CD4-positive, alpha-beta T cell (primary cell): ENCODE results near the gene CYP26A1. TPM values are rescaled to one million over a fixed set of nuclear protein-coding genes. Genes with fewer than 3 reads are reported as not detected.

Experiments used
- ATAC-seq: fragments of 200-7000 bp; cut with Tn5 transposase; one replicate; pipeline ENCODE4 v1.10.0; 2022; ENCODE audit warnings: mild to moderate bottlenecking; ENCODE audit not compliant: poor library complexity
- CTCF ChIA-PET: fragments of 350-600 bp; sonication (Branson Sonifier 250); formaldehyde crosslinking; loops from one replicate; lab custom pipeline; 2021; ENCODE audit warnings: antibody characterized with exemption, inconsistent platforms; lab: Charles Lee
- POLR2A ChIA-PET: fragments of 350-600 bp; sonication (Branson Sonifier 250); formaldehyde crosslinking; loops from one replicate; lab custom pipeline; 2021; ENCODE audit warnings: antibody characterized with exemption, inconsistent platforms; lab: Charles Lee
- DNase-seq, 14 experiments: peaks; one replicate each; pipeline ENCODE4 v3.0.0-alpha.2; 2013 to 2020; ENCODE audit warnings: mixed read lengths in 2 of 14
- H3K27ac ChIP-seq, 2 donors: one replicate each; pipeline versions ENCODE4 v1.5.1 to v1.7.0; 2013; ENCODE audit warnings: low read length in 2 of 2, low read depth in 1 of 2, mild to moderate bottlenecking in 1 of 2
- H3K27me3 ChIP-seq, 2 experiments: 1 replicate in 1 of 2; 2 replicates in 1 of 2; pipeline versions ENCODE4 v1.6.1 to v1.7.0; 2013; ENCODE audit warnings: low read length in 2 of 2, control low read depth in 1 of 2, mild to moderate bottlenecking in 1 of 2, moderate library complexity in 1 of 2; ENCODE audit not compliant: insufficient read depth in 2 of 2, control insufficient read depth in 1 of 2
- H3K36me3 ChIP-seq: one replicate; pipeline ENCODE4 v1.6.1; 2013; ENCODE audit warnings: low read length, control low read depth; ENCODE audit not compliant: insufficient read depth
- H3K4me1 ChIP-seq: one replicate; pipeline ENCODE4 v1.6.1; 2013; ENCODE audit warnings: low read length, control low read depth; ENCODE audit not compliant: insufficient read depth
- H3K4me3 ChIP-seq: one replicate; pipeline ENCODE4 v1.5.1; 2013; ENCODE audit warnings: mild to moderate bottlenecking, low read length, moderate library complexity
- H3K9me3 ChIP-seq, 2 experiments: 1 replicate in 1 of 2; 2 replicates in 1 of 2; pipeline versions ENCODE4 v1.6.1 to v1.7.0; 2013; ENCODE audit warnings: low read length in 2 of 2, mild to moderate bottlenecking in 2 of 2, control low read depth in 1 of 2, moderate library complexity in 1 of 2; ENCODE audit not compliant: control insufficient read depth in 1 of 2, insufficient read depth in 1 of 2
- H3K27ac Mint-ChIP-seq: one replicate; pipeline ENCODE4 v1.8.0; 2020; ENCODE audit warnings: mixed read lengths
- H3K27me3 Mint-ChIP-seq: one replicate; pipeline ENCODE4 v1.8.0; 2021; ENCODE audit warnings: mixed read lengths
- H3K36me3 Mint-ChIP-seq: one replicate; pipeline ENCODE4 v1.8.0; 2021; ENCODE audit warnings: low read depth, mixed read lengths
- H3K4me1 Mint-ChIP-seq: one replicate; pipeline ENCODE4 v1.8.0; 2021; ENCODE audit warnings: low read depth, mixed read lengths
- H3K4me3 Mint-ChIP-seq: one replicate; pipeline ENCODE4 v1.8.0; 2020; ENCODE audit warnings: mild to moderate bottlenecking, mixed read lengths
- H3K9me3 Mint-ChIP-seq: one replicate; pipeline ENCODE4 v1.8.0; 2020; ENCODE audit warnings: mixed read lengths
- CTCF ChIP-seq: fragments of 200-600 bp; IDR thresholded peaks from one replicate; pipeline ENCODE4 v1.8.0; 2022; ENCODE audit warnings: antibody characterized with exemption, mild to moderate bottlenecking
- intact Hi-C, 2 experiments: fragments of 100-400 bp; cut with DNase I in 1 of 2; cut with micrococcal nuclease in 1 of 2; formaldehyde crosslinking; loops; one replicate each; pipeline versions ENCODE4 v1.15.1 to v1.9.0; 2023 to 2025; cut with DNase I, micrococcal nuclease
- total RNA-seq, 174 experiments: library from RNA in 2 of 174; stranded (reverse) in 2 of 174; gene quantifications; one replicate each; pipeline ENCODE4 v1.2.3 and lab custom pipeline; 2021 to 2026

The CYP26A1 gene
- total RNA-seq, 2 experiments from 2014 or later, result not detected

GRCh38 chr10:93115661-93116383, 42.1 kb downstream of the CYP26A1 start:
- ATAC-seq, result peak; percentile 79
- no peak overlapping the region for H3K27ac ChIP-seq
- peak; percentile 49 for TF ChIP-seq CTCF
- no peaks in the 10 kb centered on the region for H3K36me3 ChIP-seq
- Mint-ChIP-seq H3K27ac (no peak overlapping the region), H3K4me3 (peak overlapping the region; percentile 1), H3K27me3 (peaks cover 20% of the 10 kb centered on the region), H3K4me1 (peaks cover 17% of the 10 kb centered on the region), H3K36me3 (no peaks in the 10 kb centered on the region), H3K9me3 (no peaks in the 10 kb centered on the region)
- H3K4me1 ChIP-seq, result peaks cover 14% of the 10 kb centered on the region
- POLR2A ChIA-PET, result no interaction called here
- no peak overlapping the region for H3K4me3 ChIP-seq
- intact Hi-C loops, result loop anchor here (1.0 to 10.0 kb wide), 5 partner anchors 173 to 369 kb away; partner anchors contain the start of gene MYOF (in 1 of the 2)
- peak; percentile 58 to 86 (median 64) for DNase-seq
- no peaks in the 10 kb centered on the region for H3K27me3 ChIP-seq
- no peaks in the 10 kb centered on the region for H3K9me3 ChIP-seq
- CTCF ChIA-PET, result interaction anchor here (0.6 to 0.7 kb wide), 2 partner anchors 17 to 367 kb away, joined by 3 read pairs; partner anchors contain the start of gene MYOF

GRCh38 chr10:93121311-93121710, 47.6 kb downstream of the CYP26A1 start:
- no peak overlapping the region for H3K27ac ChIP-seq
- POLR2A ChIA-PET, result no interaction called here
- no peak for ATAC-seq
- no peak for TF ChIP-seq CTCF
- H3K36me3 ChIP-seq, result no peaks in the 10 kb centered on the region
- no peaks in the 10 kb centered on the region for H3K36me3 Mint-ChIP-seq
- peaks cover 24% of the 10 kb centered on the region for H3K4me1 ChIP-seq
- CTCF ChIA-PET, result no interaction called here
- intact Hi-C loops, result no loop called here
- DNase-seq, result no peak
- peaks cover 44% of the 10 kb centered on the region for H3K4me1 Mint-ChIP-seq
- no peaks in the 10 kb centered on the region for H3K27me3 ChIP-seq
- no peak overlapping the region for H3K27ac Mint-ChIP-seq
- H3K27me3 Mint-ChIP-seq, result no peaks in the 10 kb centered on the region
- peaks cover 7% of the 10 kb centered on the region for H3K9me3 Mint-ChIP-seq
- peaks cover under 1 to 3% of the 10 kb centered on the region in 2 experiments for H3K9me3 ChIP-seq
- no peak overlapping the region for H3K4me3 ChIP-seq
- H3K4me3 Mint-ChIP-seq, result no peak overlapping the region

- H3K9me3 Mint-ChIP-seq, result peaks cover 11% of the 10 kb centered on the region
- DNase-seq (no peak), ATAC-seq (no peak)
- peaks cover 41% of the 10 kb centered on the region for H3K4me1 Mint-ChIP-seq
- peaks cover 22% of the 10 kb centered on the region for H3K4me1 ChIP-seq
- no peaks in the 10 kb centered on the region for H3K36me3 ChIP-seq
- no peak overlapping the region for H3K27ac ChIP-seq
- POLR2A ChIA-PET, result no interaction called here
- H3K9me3 ChIP-seq, result peaks cover 7 to 17% of the 10 kb centered on the region in 2 experiments
- no peak for TF ChIP-seq CTCF
- no peaks in the 10 kb centered on the region for H3K27me3 Mint-ChIP-seq
- intact Hi-C loops, result no loop called here
- no peaks in the 10 kb centered on the region for H3K36me3 Mint-ChIP-seq
- no peaks in the 10 kb centered on the region for H3K27me3 ChIP-seq
- peak overlapping the region; percentile 77 for H3K4me3 Mint-ChIP-seq
- H3K4me3 ChIP-seq, result no peak overlapping the region
- CTCF ChIA-PET, result no interaction called here
- H3K27ac Mint-ChIP-seq, result peak overlapping the region; percentile 54
Observed at GRCh38 chr10:93123766-93124165, 50.1 kb downstream of the CYP26A1 start.
